ENCODE results near the gene PPARD. TPM values are rescaled to one million over a fixed set of nuclear protein-coding genes. Genes with fewer than 3 reads are reported as not detected.

The PPARD gene
- total RNA-seq, 2 donors from 2014 or later, result 38.1 to 41.8 TPM

DNA sequence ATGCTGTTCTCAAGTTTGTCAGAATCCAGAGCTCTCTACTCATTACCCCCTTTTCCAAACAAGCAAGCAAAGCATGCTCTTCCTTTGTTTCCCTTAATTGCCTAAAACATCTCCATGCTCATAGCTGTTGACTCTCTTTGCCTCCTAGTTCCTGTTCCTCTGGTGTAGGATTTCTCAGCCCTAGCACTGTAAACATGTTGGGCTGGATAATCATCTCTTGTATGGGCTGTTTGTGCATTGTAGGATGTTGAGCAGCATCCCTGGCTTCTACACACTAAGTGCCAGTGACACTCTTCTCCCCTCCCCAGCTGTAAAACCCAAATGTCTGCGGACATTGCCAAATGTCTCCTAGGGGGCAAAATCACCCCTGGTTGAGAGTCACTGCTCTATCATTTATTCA, 14.0 kb downstream of the PPARD start:
- TF ChIP-seq, protein P1, sequence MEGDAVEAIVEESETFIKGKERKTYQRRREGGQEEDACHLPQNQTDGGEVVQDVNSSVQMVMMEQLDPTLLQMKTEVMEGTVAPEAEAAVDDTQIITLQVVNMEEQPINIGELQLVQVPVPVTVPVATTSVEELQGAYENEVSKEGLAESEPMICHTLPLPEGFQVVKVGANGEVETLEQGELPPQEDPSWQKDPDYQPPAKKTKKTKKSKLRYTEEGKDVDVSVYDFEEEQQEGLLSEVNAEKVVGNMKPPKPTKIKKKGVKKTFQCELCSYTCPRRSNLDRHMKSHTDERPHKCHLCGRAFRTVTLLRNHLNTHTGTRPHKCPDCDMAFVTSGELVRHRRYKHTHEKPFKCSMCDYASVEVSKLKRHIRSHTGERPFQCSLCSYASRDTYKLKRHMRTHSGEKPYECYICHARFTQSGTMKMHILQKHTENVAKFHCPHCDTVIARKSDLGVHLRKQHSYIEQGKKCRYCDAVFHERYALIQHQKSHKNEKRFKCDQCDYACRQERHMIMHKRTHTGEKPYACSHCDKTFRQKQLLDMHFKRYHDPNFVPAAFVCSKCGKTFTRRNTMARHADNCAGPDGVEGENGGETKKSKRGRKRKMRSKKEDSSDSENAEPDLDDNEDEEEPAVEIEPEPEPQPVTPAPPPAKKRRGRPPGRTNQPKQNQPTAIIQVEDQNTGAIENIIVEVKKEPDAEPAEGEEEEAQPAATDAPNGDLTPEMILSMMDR (IDR thresholded peaks at IDR 0.05), result no peak
- Histone ChIP-seq H3K9ac (ENCODE audit: low read depth in 2 of 2, low read length in 2 of 2) (no peak overlapping the region), H3K27me3 (no peaks in the 10 kb centered on the region), H3K4me1 (no peaks in the 10 kb centered on the region), H3K27ac (no peak overlapping the region), H3K9me3 (no peaks in the 10 kb centered on the region), H3K4me3 (no peak overlapping the region), H3K36me3 (no peaks in the 10 kb centered on the region)
- intact Hi-C loops (cut with DNase I), result no loop called here
- DNase-seq, result no peak

GRCh38 chr6:35357677-35358076, 15.3 kb downstream of the PPARD start:
- Histone ChIP-seq H3K27ac (no peak overlapping the region), H3K9me3 (no peaks in the 10 kb centered on the region), H3K27me3 (no peaks in the 10 kb centered on the region), H3K9ac (ENCODE audit: low read depth in 2 of 2, low read length in 2 of 2) (no peak overlapping the region), H3K36me3 (no peaks in the 10 kb centered on the region), H3K4me1 (no peaks in the 10 kb centered on the region), H3K4me3 (no peak overlapping the region)
- intact Hi-C loops (cut with DNase I), result no loop called here
- DNase-seq, result no peak
- TF ChIP-seq, protein P1 (IDR thresholded peaks at IDR 0.05), result no peak

- Histone ChIP-seq H3K27ac (no peak overlapping the region), H3K9me3 (no peaks in the 10 kb centered on the region), H3K27me3 (no peaks in the 10 kb centered on the region), H3K9ac (ENCODE audit: low read depth in 2 of 2, low read length in 2 of 2) (no peak overlapping the region), H3K36me3 (no peaks in the 10 kb centered on the region), H3K4me3 (no peak overlapping the region), H3K4me1 (no peaks in the 10 kb centered on the region)
- TF ChIP-seq, protein P1 (IDR thresholded peaks at IDR 0.05), result no peak
- intact Hi-C loops (cut with DNase I), result no loop called here
- DNase-seq, result no peak
These were observed 15.7 kb downstream of the PPARD start for GRCh38 chr6:35358086-35358485.

GRCh38 chr6:35359346-35359743, 17.0 kb downstream of the PPARD start:
- H3K4me3 ChIP-seq, result no peak overlapping the region
- no peaks in the 10 kb centered on the region for H3K36me3 ChIP-seq
- TF ChIP-seq, protein P1 (IDR thresholded peaks at IDR 0.05), result no peak
- no peaks in the 10 kb centered on the region for H3K27me3 ChIP-seq
- H3K9ac ChIP-seq (ENCODE audit: low read depth in 2 of 2, low read length in 2 of 2), result no peak overlapping the region
- H3K4me1 ChIP-seq, result no peaks in the 10 kb centered on the region
- intact Hi-C loops (cut with DNase I), result no loop called here
- no peak for DNase-seq
- H3K9me3 ChIP-seq, result no peaks in the 10 kb centered on the region
- no peak overlapping the region for H3K27ac ChIP-seq

- no peaks in the 10 kb centered on the region for H3K27me3 ChIP-seq
- intact Hi-C loops (cut with DNase I), result no loop called here
- H3K4me1 ChIP-seq, result no peaks in the 10 kb centered on the region
- H3K9me3 ChIP-seq, result no peaks in the 10 kb centered on the region
- no peaks in the 10 kb centered on the region for H3K36me3 ChIP-seq
- DNase-seq, result no peak
- H3K9ac ChIP-seq (ENCODE audit: low read depth in 2 of 2, low read length in 2 of 2), result no peak overlapping the region
- no peak overlapping the region for H3K27ac ChIP-seq
- TF ChIP-seq, protein P1 (IDR thresholded peaks at IDR 0.05), result no peak
- H3K4me3 ChIP-seq, result no peak overlapping the region
These were observed 17.5 kb downstream of the PPARD start for GRCh38 chr6:35359744-35360348.
